GM12872 (cell line): ENCODE data around the gene FYCO1.

Experiments used
- TF ChIP-seq, protein P1 (sequence below): IDR thresholded peaks from 3 replicates; pipeline ENCODE4 v1.5.1; 2011; ENCODE audit warnings: low read depth, mild to moderate bottlenecking, low read length, moderate library complexity; ENCODE audit not compliant: insufficient read depth

Gene FYCO1

DNA sequence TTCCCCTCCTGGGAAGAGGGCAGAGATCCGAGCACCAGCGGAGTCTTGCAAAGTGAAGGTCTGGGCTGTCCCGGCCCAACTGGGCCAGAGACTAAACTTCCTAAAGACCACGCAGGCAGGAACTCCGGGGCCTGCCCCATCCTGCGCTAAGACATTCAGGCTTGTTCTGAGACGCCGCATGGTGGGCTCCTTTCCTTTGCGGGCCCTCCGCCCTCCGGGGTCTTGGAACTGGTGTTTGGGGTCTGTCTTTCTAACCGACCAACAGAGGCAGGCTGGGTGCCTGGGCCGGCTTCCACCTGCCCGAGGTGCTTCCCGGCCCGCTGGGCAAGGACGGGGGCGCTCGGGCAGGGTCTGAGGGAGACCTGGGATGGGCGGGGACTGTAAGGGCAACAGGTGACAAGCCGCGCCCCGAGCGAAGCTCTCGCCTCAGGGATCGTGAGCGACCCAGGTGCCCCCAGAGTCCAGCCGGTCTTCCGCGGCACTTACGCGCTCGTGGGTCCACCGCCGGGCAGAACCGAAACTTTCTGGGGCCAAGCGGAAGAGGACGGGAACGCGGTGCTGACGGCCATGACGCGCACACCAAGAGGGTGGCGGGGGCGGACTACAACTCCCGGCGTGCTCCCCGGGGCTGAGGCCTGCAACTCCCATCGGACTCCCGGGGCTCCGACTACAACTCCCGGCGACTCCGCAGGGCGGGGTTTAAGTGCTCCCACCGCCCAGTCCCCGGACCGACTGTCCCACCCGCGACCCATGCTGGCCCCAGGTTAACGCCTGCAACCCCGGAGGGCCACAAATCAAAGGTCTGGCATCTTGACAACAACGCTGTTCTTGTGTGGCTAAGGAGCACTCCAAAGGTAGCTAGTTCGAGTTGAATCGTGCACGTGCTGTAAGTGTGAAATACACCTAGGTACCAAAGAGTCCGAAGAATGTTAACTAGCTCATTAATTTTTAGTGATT is at the start of gene FYCO1:
FYCO1 (minus strand) TSS at position 589 of the 957 bp plus-strand sequence. CDS start 10,914 bp downstream, outside the sequence.
- TF ChIP-seq, protein P1, sequence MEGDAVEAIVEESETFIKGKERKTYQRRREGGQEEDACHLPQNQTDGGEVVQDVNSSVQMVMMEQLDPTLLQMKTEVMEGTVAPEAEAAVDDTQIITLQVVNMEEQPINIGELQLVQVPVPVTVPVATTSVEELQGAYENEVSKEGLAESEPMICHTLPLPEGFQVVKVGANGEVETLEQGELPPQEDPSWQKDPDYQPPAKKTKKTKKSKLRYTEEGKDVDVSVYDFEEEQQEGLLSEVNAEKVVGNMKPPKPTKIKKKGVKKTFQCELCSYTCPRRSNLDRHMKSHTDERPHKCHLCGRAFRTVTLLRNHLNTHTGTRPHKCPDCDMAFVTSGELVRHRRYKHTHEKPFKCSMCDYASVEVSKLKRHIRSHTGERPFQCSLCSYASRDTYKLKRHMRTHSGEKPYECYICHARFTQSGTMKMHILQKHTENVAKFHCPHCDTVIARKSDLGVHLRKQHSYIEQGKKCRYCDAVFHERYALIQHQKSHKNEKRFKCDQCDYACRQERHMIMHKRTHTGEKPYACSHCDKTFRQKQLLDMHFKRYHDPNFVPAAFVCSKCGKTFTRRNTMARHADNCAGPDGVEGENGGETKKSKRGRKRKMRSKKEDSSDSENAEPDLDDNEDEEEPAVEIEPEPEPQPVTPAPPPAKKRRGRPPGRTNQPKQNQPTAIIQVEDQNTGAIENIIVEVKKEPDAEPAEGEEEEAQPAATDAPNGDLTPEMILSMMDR, result no peak

DNA sequence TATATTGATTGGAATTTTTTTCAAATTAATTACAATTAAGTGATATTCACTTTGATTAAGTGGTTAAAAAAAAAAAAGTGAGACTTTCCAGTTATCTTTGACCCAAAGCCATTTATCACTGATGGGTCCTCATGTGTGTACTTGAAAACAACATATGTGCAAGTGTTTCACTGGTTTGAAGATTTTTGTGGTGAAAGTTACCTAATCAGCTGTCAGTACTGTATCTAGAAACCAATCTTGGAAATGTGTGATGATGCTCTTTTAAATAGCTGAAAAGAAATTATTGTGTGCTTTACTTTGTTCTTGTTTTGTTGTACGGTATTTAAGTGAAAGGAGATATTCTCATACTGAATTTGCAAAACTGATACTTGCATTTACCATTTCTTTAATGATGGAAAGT is 43.3 kb upstream of the FYCO1 start:
- TF ChIP-seq, protein P1, result no peak

GRCh38 chr3:46036191-46036590 is 40.6 kb upstream of the FYCO1 start:
- TF ChIP-seq, protein P1, result no peak

- TF ChIP-seq, protein P1, result no peak
Observed at GRCh38 chr3:46031747-46032146, 36.1 kb upstream of the FYCO1 start.

DNA sequence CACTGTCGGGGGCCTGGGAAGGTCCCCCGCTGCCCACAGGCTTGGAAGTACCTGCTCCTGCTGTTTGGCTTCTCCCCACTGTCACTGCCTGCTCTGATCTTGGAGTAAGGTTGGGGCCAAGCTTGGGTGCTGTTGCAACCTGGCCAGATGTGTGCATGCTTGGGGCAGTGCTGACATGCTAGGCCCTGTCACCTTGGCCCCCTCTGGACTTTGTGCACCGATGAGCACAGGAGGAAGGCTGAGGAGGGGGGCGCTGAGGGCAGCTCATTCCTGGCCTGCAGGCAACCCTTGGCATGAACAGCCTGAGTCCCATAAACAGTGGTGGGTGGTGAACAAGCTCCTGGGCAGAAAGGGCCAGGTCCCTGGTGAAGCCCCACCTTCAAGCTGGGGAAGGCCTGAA is 35.6 kb upstream of the FYCO1 start:
- TF ChIP-seq, protein P1, result no peak

GRCh38 chr3:46030626-46031025 is 35.0 kb upstream of the FYCO1 start:
- TF ChIP-seq, protein P1, result no peak

DNA sequence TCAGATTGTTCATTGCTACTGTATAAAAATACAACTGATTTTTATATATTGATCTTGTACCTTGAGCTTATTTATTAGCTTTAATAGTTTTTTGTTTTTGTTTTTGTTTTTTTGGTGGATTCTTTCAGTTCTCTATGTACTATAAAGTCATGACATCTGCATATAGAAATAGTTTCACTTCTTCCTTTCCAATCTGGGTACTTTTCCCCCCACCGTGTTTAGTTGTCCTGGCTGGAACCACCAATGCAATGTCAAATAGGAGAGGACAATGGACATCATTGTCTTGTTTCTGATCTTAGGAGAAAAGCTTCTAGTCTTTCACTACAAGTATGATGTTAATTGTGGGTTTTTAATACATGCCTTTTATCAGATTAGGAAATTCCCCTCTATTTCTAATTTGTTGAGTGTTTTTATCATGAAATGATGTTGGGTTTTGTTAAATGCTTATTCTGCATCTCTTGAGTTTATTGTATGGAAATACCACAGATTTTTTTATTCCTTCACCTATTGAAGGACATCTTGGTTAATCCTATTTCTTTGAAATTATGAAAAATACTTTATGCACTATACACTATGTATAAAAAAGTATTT is 34.4 kb upstream of the FYCO1 start:
- TF ChIP-seq, protein P1, result no peak
